ENCODE data around the gene ESRRA. TPM values are rescaled to one million over a fixed set of nuclear protein-coding genes. Genes with fewer than 3 reads are reported as not detected.
"Not testable (repeated sequence)": the region's sequence is repeated elsewhere in the genome, so short reads cannot be mapped to it uniquely, and the experiment has no call there.

ESRRA gene
- total RNA-seq, 1 experiment from 2014 or later, result 56.1 TPM

GRCh38 chr11:64303109-64304031 is 2.0 kb upstream of the ESRRA start:
- no peak for DNase-seq (ENCODE audit: low read depth, low spot score)
- in situ Hi-C loops (cut with HindIII; ENCODE audit: low pct_unique_long_range_greater_than_20kb, low sequenced_read_pairs), result no loop called here

- in situ Hi-C loops (cut with HindIII; ENCODE audit: low pct_unique_long_range_greater_than_20kb, low sequenced_read_pairs), result no loop called here
- DNase-seq (ENCODE audit: low read depth, low spot score), result no peak
These were observed 1.4 kb upstream of the ESRRA start for GRCh38 chr11:64304032-64304315.

- in situ Hi-C loops (cut with HindIII; ENCODE audit: low pct_unique_long_range_greater_than_20kb, low sequenced_read_pairs), result no loop called here
These were observed 830 bp upstream of the ESRRA start for GRCh38 chr11:64304316-64305072.

GRCh38 chr11:64305691-64306562 is 603 bp downstream of the ESRRA start:
- in situ Hi-C loops (cut with HindIII; ENCODE audit: low pct_unique_long_range_greater_than_20kb, low sequenced_read_pairs), result no loop called here
- peak; percentile 49 for DNase-seq (ENCODE audit: low read depth, low spot score)

More at GRCh38 chr11:64304316-64305072, 830 bp upstream of the ESRRA start:
- DNase-seq (ENCODE audit: low read depth, low spot score), result peak; percentile 90

DNA sequence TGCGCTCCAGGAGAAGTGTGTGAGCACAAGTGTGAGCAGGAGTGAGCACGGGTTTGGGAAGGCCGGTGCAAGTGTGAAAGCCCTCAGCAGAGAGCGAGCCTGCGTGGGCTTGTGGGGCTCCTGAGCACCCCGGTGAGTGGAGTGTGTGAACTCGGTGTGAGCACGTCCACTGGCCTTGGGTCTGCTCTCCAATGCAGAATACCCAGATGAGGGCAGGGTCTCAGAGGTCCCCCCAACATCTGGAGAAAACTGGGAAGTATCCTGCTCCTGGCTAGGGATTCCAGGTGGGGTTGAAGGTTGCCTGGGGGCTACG is 1.2 kb downstream of the ESRRA start:
- in situ Hi-C loops (cut with HindIII; ENCODE audit: low pct_unique_long_range_greater_than_20kb, low sequenced_read_pairs), result no loop called here
- DNase-seq (ENCODE audit: low read depth, low spot score), result no peak

GRCh38 chr11:64306876-64307622 is 1.7 kb downstream of the ESRRA start:
- DNase-seq (ENCODE audit: low read depth, low spot score), result no peak
- in situ Hi-C loops (cut with HindIII; ENCODE audit: low pct_unique_long_range_greater_than_20kb, low sequenced_read_pairs), result no loop called here

DNA sequence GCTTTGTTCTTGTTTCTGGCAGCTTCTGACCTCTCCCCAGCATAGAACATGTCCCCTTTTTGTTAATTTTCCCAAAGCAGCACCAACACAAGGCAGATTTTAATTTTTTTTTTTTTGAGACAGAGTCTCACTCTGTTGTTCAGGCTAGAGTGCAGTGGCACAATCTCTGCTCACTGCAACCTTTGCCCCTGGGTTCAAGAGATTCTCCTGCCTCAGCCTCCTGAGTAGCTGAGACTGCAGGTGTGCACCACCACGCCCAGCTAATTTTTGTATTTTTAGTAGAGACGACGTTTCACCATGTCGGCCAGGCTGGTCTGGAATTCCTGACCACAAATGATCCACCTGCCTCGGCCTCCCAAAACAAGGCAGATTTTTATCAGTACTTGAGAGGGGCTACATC is 2.5 kb downstream of the ESRRA start:
- DNase-seq (ENCODE audit: low read depth, low spot score); in situ Hi-C loops (cut with HindIII; ENCODE audit: low pct_unique_long_range_greater_than_20kb, low sequenced_read_pairs): not testable (repeated sequence)

- DNase-seq (ENCODE audit: low read depth, low spot score), result no peak
These were observed 7.6 kb downstream of the ESRRA start for GRCh38 chr11:64312947-64313346.

GRCh38 chr11:64313491-64314145 is 8.3 kb downstream of the ESRRA start:
- no peak for DNase-seq (ENCODE audit: low read depth, low spot score)
- in situ Hi-C loops (cut with HindIII; ENCODE audit: low pct_unique_long_range_greater_than_20kb, low sequenced_read_pairs), result no loop called here

More at GRCh38 chr11:64312947-64313346, 7.6 kb downstream of the ESRRA start:
- in situ Hi-C loops (cut with HindIII; ENCODE audit: low pct_unique_long_range_greater_than_20kb, low sequenced_read_pairs), result no loop called here

- in situ Hi-C loops (cut with HindIII; ENCODE audit: low pct_unique_long_range_greater_than_20kb, low sequenced_read_pairs), result no loop called here
- DNase-seq (ENCODE audit: low read depth, low spot score), result no peak
These were observed 9.0 kb downstream of the ESRRA start for GRCh38 chr11:64314146-64314804.

GRCh38 chr11:64314805-64315561 is 9.7 kb downstream of the ESRRA start:
- no peak for DNase-seq (ENCODE audit: low read depth, low spot score)
- in situ Hi-C loops (cut with HindIII; ENCODE audit: low pct_unique_long_range_greater_than_20kb, low sequenced_read_pairs), result no loop called here

- DNase-seq (ENCODE audit: low read depth, low spot score); in situ Hi-C loops (cut with HindIII; ENCODE audit: low pct_unique_long_range_greater_than_20kb, low sequenced_read_pairs): not testable (repeated sequence)
These were observed 10.6 kb downstream of the ESRRA start for GRCh38 chr11:64315667-64316526.

- in situ Hi-C loops (cut with HindIII; ENCODE audit: low pct_unique_long_range_greater_than_20kb, low sequenced_read_pairs), result no loop called here
- DNase-seq (ENCODE audit: low read depth, low spot score), result no peak
These were observed 11.5 kb downstream of the ESRRA start for GRCh38 chr11:64316672-64317324.

DNA sequence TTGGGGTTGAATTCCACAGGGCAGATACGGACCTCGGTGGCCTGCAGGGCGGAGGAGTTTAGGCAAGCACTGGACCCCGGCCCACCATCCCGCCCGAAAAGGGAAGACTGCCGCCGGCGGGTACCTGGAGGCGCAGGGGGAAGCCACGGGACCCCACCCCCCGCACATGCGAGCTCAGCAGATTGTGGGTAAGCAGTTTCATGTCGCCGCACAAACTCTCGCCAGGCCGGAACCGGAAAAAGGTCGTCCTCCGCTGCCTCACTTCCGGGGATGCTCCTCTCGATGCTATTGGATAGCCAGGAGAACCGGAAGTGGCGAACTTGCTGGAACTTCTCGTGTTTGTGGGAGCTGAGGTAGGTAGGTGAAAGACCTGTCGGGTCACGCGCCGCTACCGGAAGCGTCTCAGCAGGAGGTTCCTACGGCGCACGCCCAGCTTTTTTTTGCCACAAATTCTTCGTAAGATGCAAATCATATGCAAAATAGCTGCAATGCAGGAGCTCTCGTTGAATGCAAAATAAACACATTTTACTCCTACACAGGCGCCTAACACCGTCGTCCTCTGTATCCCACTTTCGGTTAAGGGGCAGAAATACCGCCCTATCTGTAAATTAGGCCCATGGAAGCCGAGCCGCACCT is 12.1 kb downstream of the ESRRA start, which contains the start of gene TRMT112:
TSS of gene TRMT112 (minus strand) at position 235 of the 636 bp plus-strand sequence. CDS start at position 202, 33 bp downstream.
- peak; percentile 92 for DNase-seq (ENCODE audit: low read depth, low spot score)
- in situ Hi-C loops (cut with HindIII; ENCODE audit: low pct_unique_long_range_greater_than_20kb, low sequenced_read_pairs), result no loop called here

Measured in SK-MEL-5 (cell line).